ENCODE results near the gene DGCR2.
"Not testable (repeated sequence)": the region's sequence is repeated elsewhere in the genome, so short reads cannot be mapped to it uniquely, and the experiment has no call there.

DGCR2 gene

GRCh38 chr22:19039796-19040280, 82.4 kb downstream of the DGCR2 start:
- DNase-seq, result no peak

DNA sequence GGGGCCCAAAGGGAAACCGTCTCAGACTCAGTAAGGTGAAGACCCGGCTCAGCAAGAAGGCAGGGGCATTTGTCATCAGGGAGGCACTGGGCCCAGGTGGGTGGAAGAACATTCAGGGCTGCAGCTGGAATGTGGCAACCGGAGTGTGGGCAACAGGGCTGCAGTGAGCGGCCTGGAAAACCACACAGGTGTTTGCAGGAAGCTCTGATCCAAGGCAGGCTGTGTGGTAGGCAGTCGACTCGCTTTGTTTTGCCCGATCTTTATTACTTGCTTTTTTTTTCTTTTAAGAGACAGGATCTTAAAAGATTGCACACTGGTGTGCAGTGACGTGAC, 82.8 kb downstream of the DGCR2 start:
- DNase-seq, result no peak

DNA sequence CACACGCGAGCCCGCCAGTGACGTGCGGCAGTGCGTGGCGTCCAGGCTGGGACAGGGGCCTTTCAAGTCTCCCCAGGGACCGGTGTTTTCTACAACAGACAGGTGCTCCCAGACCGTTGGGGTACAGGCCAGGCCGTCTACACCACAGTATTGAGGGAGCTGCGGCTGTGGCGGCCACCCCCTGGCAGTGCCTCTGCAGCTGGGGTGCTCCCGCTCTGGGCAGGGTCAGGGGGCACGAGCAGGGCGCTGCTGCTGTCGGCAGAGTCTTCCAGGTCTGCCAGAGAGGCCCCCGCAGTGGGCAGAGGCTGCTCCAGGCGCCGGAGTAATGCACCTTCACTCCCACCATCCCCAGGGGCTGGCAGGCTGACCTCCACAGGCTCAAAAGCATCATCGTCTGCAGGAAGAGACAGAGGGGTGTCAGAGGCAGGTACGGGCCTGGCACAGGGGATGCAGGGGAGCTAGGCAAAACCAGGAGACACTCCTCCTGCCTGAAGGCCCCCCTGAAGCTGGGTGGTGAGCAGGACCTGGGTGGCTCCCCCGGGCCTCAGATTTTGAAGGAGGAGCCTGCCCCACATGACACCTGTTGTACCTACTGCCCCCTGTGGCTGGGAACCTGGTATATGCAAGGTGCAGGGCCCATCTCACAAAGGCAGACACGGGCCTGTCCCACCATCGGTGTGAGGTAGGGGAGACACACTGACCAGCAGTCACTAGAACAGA, 83.3 kb downstream of the DGCR2 start:
- no peak for DNase-seq

GRCh38 chr22:19038164-19038546, 84.1 kb downstream of the DGCR2 start:
- DNase-seq, result no peak

GRCh38 chr22:19037282-19038163, 84.7 kb downstream of the DGCR2 start:
- no peak for DNase-seq

DNA sequence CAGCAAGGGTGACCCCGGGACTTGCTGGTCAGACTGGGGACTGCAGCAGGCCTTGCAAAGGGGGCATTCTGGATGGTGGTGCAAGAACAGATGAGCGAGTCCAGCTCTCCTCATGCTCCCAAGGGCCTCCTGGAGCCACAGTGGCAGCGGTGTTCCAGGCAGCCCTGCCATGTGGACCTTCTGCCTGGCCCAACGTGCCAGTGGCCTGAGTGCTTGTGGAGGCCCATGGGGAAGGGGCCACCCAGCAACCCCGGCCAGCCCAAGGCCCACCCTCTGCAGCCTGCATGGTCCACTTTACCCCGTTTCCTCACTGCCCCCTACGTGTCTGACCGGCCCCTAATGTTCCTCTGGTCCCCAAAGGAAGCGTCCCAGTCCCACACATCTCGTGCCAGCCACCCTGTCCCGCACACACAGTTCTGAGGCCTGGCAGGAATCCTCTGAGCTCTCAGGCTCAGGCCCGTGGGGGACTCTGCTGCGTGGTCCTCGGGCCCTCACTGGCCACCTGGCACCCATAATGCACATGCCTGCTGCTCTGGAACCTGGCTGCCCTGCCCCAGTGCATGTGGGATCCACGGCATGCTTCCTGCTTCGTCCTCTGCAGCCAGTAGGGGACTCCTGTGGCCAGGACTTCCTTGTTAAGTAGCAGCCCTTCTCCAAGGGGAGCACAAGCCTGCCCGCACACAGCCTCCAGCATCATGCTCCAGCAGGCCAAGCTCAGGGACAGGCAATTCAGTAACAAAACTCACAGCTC, 85.5 kb downstream of the DGCR2 start:
- peak in 1 of 2 donors; percentile 18 for DNase-seq

- DNase-seq, result no peak
These were observed 86.0 kb downstream of the DGCR2 start for GRCh38 chr22:19036229-19036522.

DNA sequence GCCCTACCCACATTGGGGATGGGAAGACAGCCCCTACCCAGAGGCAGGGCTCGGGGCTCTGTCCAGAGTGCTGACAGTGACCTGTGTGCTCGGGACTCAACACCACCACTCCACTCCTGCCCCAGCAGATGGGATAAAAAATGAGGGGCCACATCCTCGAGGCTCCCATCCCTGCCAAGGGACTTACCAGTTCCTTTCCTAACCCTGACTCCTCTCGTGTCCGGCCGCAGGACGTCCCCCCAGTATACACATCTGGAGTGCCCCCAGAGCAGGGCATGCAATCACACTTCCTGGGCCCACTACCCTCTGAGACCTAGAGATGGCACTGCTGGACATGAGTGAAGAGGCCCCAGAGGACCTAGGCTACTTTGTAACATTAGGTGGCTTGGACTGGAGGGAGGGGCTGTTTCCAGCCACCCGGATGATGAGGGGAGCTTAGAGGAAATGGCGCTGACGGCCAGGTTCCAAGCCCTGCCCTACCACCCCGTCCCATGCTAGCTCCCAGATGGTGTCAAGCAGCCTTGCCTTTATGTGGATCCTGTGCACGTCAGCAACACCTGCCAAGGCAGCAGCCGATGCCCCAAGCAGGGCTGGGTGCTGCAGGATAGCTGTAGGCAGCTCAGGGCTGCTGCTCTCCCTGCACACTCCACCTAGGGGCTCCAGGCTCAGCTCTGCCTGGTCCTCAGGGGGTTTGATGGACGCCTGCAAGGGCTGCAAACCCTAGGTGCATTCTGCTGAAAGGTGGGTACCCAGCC, 86.6 kb downstream of the DGCR2 start:
- DNase-seq, result peak in 1 of 2 donors; percentile 6

DNA sequence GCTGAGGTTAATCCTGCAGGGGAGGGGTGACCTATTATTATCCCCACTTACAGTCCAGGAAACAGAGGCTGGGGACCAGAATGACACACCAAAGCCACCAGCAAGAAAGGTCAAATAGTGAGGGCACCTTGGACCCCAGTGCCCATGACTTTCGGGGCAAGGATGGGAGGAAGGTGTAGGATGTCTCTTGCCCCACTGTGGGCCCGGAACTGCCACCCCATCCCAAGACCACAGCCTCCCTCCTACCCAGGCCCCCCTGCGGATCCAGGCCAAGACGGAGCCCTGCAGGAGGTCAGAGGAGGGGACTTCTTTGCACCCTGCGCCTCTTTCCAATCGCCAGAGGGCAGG, 87.1 kb downstream of the DGCR2 start:
- DNase-seq, result not testable (repeated sequence)

DNA sequence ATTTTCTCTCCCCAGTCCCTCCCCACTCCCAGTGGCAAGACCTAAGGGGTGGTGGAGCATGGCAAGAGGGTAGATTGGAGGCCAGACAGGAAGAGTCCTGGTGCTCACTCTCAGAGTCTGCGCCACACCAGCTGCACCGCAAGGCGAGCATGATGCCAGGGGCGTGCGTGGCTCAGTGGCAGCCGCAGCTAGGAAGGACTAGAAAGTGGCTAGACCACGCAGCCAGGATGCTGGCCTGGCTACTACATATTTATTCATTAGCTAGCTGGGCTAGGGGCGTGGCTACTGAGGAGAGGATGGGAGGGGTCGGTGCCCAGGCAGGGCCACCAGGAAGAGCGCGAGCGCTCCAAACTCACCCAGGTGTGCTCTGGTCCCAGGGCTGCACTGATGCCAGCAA, 87.5 kb downstream of the DGCR2 start:
- DNase-seq, result not testable (repeated sequence)

DNA sequence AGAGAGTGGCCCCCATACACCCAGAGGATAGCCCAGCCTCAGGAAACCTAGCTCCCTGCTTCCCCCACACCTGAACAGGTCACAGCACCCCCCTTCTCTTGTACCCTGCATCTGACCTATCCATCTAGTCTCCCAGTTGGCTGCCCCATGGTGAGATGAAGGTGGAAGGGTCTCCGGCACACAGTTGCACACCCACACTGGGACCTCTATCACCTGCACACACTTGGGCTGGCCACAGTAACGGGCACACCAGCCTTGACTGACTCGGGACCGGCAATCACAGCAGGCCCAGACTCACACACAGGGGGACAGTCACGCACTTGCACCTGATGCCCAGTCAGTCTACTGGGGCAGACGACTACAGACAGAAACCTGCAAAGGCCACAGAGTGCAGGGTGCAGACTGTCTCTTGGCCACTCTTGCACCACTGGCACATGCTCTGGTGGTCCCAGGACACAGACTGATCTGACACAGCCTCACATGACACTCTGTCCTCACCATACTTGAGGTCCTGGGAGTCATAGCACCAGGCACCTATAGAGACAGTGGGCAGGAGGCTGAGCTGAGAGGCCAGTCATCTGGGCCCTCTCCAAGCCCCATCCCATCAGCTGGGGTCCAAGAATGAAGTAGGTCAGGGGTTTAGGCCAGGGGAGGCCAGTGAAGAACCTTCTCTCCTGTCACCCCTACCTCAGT, 88.0 kb downstream of the DGCR2 start:
- DNase-seq, result not testable (repeated sequence)

DNA sequence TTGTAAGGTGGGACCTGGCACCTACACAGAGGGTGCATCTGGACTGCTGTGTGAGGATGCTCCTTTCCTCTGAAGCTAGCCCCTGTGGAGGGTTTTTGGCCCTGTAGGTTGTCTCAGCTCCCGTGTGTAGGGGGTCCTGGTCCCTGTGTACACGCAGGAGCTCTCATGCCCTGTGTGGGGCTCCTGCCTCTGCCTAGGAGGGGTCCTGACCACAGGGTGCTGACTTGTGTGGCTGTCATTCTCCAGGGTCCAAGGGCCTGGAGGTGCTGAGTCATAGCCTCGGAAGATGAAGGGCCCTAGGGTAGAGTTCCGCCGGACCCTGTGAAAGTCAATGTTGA, 88.7 kb downstream of the DGCR2 start:
- DNase-seq, result not testable (repeated sequence)

DNA sequence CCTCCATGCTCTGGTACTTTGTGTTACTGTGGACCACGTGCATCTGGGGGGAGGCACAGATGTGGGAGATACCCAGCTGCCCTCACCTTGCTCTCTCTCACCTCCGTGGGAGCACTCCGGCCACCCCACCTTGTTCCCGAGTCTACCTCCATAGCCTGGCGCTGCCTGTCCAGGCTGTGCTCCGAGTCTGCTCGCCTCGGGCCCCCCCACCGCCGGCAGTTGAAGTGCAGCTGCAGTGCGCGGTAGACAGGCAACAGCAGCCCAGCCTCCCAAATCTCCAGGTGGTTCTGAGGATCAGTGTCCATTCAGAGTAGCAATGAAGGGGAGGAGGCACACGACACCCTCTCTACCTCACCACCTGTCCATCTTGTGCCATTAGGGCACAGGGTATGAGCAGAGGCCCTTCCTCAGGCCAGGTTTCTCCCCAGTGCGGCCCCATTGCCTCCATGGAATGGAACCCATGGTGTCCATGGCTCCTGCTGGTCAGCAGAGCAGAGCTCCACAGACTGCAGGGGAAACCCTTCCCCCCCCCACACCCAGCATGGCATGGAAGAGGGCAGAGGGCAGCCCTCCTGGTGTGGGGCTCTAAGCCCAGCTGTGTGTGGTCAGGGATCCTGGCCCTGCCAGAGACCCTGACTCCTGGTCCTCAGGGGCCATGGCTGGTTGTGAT, 89.2 kb downstream of the DGCR2 start:
- DNase-seq, result not testable (repeated sequence)

DNA sequence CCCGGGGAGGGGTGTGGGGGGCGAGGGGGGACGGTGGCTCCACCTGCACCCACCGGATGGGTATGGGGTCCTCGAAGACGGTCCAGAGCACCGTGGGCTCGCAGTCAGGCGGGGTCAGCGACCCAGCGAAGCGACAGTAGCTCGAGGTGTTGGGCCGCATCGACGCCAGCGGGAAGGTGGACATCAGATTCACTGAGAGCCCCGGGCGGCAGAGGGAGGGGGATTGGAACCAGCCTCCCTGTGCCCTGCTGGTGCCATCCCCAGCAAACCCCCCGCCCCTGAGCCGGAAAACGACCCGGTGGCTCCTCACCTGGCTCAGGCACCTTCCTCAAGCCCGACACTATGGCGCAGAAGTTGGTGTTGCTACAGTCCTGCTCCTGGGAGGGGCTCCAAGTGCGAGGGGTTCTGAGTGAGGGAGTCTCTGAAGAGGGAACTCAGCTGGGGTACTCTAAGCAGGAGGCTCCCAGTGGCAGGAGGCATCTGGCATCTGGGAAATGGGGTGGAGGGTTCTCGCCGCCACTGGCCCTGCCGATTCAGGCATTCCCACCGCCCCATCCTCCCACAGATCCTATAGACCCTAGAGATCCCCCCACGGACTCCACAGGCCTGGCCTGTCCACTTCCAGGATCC, 89.9 kb downstream of the DGCR2 start:
- DNase-seq, result not testable (repeated sequence)

DNA sequence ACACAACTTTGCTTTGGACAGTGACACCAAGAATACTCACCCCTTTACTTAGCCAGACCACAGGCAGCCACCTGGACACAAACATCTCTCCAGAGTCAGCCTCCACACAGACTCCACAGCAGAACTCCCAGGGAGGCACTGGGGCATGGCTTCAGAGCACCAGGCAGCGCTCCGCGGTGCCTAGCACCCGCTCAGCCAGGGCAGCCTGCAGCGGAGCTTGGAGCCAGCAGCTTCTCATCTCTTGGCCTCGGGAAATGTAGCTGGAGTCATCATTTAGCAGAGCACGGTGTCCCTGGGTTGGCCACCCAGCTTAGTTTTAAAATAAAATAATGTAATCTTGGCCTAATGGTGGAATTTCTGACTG, 91.3 kb downstream of the DGCR2 start:
- DNase-seq, result not testable (repeated sequence)

- DNase-seq, result not testable (repeated sequence)
These were observed 91.9 kb downstream of the DGCR2 start for GRCh38 chr22:19030226-19030888.

DNA sequence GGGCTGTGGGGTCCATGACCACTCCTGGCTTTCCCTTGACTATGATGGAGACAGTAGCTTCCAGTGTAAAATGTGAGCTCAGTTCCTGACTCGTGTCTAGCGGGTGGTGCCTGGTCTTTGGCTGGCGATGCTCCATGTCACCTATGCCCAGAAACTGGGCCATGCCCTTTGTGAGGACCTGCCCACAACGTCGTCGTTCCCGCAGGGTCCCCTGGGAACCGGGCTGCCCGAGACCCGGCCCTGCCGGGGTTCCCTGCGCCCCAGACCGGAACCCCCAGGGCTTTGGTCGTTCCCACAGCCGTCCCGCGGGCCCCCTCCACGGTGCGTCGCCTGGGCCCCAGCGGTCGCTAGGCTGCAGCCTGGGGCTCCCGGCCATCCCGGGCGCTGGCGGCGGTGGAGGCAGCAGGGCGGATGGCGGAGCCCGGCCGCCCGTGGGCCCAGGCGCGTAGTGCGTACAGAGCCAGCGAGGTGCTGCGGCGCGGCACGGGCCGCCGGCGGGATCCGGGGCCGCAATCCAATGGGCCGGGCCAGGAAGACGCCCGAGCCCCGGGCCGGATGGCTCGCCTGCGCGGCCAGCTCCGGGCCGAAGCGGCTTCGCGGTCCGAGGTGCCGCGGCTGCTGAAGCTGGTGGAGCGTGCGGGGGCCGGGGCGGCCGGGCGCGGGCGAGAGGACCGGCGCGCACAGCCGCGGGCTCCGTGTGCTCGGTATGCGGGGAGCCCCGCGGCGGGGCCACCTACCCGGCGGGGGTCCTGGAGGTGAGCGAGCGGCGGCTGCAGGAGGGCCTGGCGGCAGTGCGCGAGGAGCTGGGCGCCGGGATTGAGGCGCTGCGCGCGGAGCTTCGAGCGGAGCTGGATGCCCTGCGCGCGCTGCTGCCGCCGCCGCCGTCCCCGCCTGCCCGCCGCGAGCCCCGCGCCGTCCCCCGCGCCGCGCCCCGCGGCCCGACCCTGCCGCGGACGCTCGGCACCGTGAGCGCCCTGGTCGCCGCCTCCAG, 92.8 kb downstream of the DGCR2 start:
- DNase-seq, result not testable (repeated sequence)

DNA sequence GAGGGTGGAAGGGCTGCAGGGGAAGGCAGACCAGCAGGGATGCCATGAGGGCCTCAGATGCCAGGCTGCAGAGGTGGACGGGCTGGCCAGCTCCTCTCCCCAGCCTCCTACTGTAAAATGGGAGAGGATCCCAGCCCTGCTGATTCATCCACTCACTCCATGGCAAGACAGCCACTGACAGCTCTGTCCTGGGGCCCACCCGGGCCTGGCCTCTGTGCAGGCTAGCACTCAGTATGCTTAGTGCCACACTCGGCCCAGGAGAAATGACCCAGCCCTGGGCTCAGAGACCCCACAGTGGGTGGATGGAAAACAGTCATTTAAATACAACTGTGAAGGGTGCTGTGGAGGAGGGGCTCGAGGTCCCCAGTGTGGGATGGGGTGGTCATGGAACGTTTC, 94.2 kb downstream of the DGCR2 start:
- not testable (repeated sequence) for DNase-seq

DNA sequence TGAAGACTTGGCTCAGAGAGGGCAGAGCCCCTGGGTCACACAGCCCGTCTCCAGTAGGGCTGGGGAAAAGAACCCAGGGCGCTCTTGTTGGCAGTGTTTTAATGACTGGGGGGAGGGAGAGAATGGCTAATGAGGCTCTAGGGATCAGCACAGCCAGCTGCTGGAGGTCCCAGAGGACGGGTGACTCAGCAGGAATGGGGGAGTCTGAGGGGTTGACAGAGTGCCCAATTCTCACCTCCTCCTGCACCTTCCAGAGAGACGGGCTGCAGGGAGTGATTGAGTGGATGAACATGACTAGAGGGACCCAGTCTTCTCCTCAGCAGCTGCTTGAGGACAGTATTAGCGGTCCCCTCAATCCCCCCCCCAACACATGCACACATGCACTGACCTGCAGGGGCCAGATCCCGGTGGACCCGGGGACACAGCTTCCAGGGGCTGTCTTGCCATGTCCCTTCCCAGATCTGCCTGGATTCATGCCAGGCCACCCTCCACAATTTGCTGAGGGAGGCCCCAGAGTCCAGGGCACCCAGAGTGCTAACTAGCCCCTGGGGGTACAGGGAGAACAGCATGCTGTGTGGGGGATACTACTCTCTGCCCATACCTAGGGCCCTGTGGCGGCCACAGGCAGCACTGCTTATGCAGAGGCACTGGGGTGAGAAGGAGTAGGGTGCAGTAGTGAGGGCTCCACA, 94.7 kb downstream of the DGCR2 start:
- not testable (repeated sequence) for DNase-seq
